ENCODE data around the gene ZNF524. TPM values are rescaled to one million over a fixed set of nuclear protein-coding genes. Genes with fewer than 3 reads are reported as not detected.
"Not testable (repeated sequence)": the region's sequence is repeated elsewhere in the genome, so short reads cannot be mapped to it uniquely, and the experiment has no call there.

Gene ZNF524
- total RNA-seq, 1 donor from 2014 or later: 2.9 TPM

DNA sequence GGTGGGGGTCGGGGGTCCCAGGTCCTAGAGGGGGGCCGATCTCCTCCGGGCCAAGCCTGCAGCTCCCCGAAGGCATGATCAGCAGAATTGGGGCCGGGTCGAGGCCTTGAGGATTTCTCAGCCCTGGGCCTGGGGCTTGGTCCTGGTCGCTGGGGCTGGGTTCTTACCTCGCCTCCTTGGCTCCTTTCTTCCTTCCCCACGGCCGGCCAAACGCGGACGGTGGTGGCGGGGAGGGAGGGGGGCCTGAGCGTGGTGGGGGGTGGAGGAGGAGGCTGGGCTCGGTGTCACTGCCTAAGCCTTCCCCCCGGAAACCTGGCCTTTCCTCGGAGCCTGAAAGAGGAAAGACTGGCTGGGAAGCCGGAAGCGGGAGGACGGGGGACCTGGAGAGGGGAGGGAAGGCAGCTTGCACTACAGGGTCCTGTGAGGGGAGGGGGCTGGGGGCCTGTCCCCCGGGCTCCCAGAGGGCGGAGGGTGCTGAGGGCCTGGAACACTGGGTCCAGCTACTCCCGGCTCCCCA is 19.4 kb upstream of the ZNF524 start, which contains the start of gene ZNF579:
Gene ZNF579, minus strand, starts transcription at position 221 of the 517 bp plus-strand sequence. CDS start 1,209 bp downstream, outside the sequence.
- no peak for FAIRE-seq
- peak; percentile 88 to 90 for DNase-seq (ENCODE audit: low spot score in 2 of 2)

DNA sequence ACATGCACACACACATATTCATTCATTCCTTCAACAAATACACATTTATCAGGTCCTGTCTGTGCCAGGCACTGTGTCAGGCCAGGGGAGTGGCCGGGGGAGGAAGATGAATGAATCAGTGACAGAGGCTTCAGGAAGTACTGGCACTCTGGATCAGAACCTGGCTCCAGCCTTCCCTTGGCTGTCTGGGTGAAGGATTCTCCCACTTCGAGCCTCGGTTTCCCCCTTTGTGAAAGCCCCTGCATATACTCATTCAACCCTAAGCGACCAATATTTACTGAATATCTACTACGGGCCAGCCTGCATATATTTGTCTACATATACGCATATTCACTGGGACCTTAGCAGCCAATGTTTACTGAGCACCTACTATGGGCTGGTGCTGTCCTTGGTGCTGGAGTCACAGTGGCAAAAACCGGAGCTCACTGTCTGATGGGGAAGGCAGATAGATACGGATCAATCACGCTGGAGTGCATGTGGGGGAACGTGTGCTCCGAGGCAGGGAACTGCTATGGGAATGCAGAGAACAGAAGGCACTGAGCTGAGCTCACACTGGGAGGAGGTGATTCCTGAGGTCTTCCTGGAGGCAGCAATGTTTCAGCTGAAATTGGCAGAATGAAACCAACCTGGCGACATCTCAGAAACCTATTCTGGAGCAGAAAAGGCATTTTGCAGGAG is 18.8 kb upstream of the ZNF524 start:
- peak in 1 of 2 donors; percentile 41 for DNase-seq (ENCODE audit: low spot score in 2 of 2)
- FAIRE-seq: no peak

DNA sequence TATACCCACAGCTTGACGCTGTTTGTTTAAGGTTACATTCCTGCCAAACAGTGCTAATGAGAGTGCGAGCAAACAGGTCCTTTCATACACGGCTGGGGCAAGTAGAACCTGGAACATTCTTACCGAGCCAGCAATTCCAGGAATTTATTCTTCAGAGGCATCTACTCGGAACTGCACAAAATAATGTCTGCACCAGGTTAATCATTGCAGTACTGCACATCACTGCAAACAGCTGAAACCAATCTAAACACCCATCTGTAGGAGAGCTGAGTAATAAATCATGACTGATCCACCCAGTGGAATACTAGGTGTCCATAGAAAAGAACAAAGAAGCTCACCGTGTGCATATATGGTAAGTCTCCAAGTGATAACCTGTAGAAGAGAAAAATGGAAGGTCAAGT is 18.3 kb upstream of the ZNF524 start:
- FAIRE-seq: no peak
- no peak for DNase-seq (ENCODE audit: low spot score in 2 of 2)

DNA sequence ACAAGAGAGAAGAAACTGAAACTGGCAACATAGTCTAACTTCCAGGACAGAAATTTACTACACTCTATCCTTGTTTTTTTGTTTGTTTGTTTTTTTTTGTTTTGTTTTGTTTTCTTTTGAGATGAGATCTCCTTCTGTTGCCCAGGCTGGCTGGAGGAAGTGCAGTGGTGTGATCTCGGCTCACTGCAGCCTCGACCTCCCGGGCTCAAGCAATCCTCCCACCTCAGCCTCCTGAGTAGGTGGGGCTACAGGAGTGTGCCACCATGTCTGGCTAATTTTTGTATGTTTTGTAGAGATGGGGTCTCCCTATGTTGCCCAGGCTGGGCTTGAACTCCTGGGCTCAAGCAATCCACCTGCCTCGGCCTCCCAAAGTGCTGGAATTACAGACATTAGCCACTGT is 17.8 kb upstream of the ZNF524 start:
- not testable (repeated sequence) for FAIRE-seq; DNase-seq (ENCODE audit: low spot score in 2 of 2)

DNA sequence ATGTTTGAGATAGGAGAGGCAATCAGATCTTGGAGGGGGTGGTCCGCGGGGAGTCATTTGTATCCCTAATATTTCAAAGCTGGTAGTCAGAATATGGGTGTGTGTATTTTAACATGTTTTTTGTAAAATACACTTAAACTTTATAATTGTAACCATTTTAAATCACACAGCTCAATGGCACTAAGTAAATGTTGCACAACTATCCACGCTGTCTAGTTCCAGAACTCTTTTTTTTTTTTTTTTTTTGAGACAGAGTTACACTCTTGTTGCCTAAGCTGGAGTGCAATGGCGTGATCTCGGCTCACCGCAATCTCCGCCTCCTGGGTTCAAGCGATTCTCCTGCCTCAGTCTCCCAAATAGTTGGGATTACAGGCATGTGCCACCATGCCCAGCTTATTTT is 16.2 kb upstream of the ZNF524 start:
- DNase-seq (ENCODE audit: low spot score in 2 of 2): not testable (repeated sequence)

DNA sequence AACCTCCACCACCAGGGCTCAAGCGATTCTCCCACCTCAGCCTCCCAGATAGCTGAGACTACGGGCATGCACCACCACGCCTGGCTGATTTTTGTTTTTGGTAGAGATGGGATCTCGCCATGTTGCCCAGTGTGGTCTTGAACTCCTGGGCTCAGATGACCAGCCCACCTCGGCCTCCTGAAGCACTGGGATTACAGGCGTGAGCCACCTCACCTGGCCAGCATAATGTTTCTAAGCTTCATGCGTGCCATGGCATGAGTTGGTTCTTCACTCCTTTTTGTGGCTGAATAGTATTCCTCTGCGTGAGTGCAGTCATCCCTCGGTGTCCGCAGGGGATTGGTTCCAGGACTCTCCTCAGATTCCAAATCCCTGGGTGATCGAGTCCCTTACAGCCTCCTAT is 15.2 kb upstream of the ZNF524 start:
- DNase-seq (ENCODE audit: low spot score in 2 of 2) (no peak), FAIRE-seq (no peak)

More for the DNA sequence above, 16.2 kb upstream of the ZNF524 start:
- FAIRE-seq: not testable (repeated sequence)

DNA sequence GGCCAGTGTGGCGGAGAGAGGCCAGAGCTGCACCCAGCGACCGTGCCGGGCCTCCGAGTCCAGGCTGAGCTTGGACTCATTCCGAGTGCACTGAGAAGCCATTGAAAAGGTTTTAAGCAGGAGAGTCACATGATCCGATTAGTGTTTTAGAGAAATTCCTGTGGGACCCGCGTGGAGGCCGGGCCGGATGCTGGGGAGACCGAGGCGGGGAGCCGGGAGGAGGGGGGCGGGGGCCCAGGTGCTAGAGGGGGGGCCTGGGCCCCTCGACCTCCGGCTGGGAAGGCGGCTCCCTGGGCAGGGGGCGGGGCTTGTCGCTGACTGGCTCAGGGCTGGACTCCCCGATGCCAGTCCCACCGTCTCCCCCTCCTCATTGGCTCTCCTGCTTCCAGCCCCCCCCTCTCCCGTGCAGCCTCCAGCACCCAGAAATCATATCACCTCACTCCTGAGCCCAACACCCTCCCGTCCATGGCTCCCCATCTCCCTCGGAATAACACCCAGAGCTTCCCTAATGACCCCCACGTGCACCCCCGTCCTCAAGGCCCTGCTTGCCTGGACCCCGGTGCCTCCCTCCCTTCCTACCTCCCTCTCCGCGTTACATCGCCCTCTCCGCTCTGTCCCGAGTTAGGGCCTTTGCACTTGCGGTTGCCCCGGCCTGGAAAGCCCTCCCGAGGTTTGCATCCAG is 14.3 kb upstream of the ZNF524 start:
- FAIRE-seq: no peak
- DNase-seq (ENCODE audit: low spot score in 2 of 2): peak; percentile 62 to 78

DNA sequence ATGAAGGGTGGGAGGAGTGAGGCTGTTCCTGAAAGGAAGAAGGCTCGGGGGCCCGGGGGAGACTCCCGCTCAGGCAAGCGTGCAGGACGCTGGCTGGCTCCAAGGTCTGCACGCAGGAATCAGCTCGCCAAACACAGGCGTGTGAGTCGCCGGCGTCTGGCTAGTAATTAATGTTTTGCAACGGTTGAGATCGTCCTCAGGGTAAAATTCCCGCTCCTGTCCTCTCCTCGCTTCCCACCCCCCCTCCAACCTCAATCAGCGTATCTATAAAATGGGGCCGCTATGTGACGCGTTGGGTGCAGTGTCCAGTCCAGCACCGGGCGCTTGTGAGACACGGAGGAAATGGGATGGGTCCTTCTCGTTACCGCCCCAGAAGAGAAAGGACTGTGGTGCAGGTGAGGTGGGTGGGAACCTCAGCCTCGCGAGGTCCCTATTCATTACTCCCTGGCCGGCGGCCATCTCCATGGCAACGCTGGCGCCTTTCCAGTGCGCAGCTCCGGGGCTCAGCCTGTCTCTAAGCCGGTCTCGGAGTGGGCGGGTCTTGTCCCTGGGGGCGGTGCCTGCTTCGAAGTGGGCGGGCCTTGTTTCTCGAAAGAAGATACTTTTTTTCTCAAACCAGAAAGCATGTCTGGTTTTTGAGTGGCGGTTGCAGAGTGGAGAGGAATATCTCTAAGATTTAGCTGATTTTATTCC is 13.0 kb upstream of the ZNF524 start:
- FAIRE-seq (no peak), DNase-seq (ENCODE audit: low spot score in 2 of 2) (peak; percentile 86 to 96)

DNA sequence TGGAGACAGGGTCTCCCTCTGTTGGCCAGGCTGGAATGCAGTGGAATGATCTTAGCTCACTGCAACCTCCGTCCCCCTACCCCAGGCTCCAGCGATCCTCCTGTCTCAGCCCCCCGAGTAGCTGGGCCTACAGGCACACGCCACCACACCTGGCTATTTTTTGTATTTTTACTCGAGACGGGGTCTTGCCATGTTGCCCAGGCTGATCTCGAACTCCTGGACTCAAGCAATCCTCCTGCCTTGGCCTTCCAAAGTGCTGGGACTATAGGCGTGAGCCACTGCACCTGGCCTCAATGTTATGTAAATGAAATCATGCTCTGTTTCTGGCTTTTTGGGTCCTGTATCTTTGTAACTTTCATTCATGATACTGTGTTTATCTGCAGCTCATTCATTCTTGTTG is 11.3 kb upstream of the ZNF524 start:
- no peak for DNase-seq (ENCODE audit: low spot score in 2 of 2)
- FAIRE-seq: no peak

DNA sequence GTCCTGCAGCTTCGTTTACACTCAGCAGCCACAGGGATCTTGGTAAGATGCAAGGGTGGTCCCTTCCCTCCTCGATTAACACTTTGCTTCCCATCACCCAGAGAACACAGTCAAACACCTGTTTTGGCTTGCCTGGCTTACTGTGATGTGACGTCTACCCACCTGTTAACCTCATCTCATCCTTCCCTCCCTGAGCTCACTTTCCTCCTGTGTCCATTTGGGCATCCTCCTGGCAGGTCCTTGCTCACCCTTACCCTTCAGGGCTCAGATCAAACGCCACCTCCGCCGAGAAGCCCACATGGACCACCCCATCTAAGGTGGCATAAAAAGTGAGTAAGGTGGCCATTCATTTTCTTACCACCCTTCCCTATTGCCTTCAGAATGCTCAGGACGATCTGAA is 10.0 kb upstream of the ZNF524 start:
- DNase-seq (ENCODE audit: low spot score in 2 of 2) (no peak), FAIRE-seq (no peak)

DNA sequence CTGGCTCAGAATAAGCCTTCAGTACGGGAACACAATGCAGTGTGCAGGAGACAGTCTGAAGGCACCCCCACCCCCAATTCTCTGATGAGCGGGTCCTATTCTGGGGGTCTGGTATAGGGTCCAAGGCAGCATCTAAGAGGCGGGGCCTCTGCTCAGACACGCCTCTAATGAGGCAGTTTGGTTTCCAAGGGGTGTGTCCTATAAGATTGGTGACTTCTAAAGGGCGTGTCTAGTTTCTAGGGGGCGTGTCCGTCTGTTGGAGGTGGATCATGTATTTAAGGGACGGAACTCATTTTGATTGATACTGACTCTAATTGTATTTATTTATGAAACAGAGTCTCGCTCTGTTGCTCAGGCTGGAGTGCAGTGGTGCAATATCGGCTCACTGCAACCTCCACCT is 9.5 kb upstream of the ZNF524 start:
- no peak for DNase-seq (ENCODE audit: low spot score in 2 of 2)
- no peak for FAIRE-seq

DNA sequence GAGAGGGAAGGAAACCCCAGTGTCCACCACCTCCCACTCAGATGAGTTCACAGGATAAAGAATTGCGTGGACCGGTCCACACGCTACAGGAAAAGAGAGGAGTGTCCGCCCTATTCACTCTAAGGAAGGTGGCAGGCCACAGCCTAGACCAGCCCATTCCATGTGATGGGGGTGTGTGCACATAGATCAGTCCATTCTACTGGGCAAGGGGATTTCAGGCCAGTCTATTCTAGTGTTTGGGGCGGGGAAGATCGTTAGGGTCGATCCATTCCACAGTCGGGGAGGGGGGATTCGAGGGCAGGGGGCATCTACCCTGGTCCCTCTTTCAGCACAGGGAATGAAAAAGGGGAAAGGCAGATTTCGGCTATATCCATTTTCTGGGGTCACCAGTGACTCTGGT is 8.5 kb upstream of the ZNF524 start:
- no peak for FAIRE-seq
- no peak for DNase-seq (ENCODE audit: low spot score in 2 of 2)

DNA sequence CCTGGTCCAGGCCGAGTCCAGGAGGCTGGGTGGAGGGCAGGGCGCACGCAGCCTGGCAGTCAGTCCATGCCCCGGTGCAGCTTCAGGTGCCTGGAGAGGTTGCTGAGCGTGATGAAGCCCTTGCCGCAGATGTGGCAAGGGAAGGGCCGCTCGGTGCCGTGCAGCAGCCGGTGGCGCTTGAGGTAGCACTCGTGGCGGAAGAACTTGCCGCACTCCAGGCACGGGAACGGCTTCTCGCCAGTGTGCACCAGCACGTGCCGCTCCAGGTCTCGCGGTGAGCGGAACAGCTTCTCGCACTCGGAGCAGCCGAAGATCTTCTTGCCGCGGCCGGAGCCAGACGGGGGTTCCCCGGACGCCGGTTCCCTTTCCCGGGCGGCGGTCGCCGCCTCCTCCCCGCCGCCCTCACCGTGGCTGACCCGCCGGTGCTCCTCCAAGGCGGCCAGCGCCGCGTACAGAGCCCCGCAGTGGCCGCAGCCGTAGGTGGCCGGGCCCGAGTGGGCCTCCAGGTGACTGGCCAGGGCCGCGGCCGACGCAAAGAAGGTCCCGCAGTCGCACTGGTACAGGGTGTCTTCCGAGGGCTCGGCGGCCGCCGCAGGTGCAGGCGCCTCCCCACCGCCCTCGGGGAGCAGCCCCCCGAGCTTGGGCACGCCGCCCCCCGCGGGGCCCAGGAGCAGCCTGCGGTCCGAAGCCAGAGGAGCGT is 7.5 kb upstream of the ZNF524 start:
- FAIRE-seq (no peak), DNase-seq (ENCODE audit: low spot score in 2 of 2) (no peak)

DNA sequence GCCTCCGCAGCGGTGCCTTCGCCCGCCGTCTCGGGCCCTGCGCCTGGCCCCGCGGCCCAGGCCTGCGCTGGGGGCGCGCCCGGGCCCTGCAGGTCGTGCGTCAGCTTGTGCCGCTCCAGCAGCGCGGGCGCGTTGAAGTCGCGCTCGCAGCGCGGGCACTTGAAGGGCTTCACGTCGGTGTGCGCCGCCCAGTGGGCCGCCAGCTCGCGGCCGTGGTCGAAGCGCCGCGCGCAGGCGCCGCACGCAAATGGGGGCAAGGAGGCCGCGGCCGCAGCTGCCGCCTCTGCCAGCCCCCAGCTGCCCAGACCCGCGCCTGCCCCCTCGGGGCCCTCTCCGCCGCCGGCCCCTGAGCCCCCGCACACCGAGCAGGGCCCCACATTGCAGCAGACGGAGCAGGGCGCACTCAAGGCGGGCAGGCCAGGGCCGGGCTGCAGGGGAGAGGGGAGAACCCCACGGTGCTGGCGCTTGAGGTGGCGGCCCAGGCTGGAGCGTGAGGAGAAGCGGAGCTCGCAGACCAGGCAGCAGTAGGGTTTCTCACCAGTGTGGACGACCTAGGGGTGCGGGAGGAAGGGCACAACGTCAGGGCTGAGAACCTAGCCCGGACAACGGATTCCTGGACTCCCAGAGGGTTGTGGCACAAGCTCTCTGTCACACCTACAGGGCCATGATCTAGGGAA is 6.9 kb upstream of the ZNF524 start:
- DNase-seq (ENCODE audit: low spot score in 2 of 2) (no peak), FAIRE-seq (no peak)

DNA sequence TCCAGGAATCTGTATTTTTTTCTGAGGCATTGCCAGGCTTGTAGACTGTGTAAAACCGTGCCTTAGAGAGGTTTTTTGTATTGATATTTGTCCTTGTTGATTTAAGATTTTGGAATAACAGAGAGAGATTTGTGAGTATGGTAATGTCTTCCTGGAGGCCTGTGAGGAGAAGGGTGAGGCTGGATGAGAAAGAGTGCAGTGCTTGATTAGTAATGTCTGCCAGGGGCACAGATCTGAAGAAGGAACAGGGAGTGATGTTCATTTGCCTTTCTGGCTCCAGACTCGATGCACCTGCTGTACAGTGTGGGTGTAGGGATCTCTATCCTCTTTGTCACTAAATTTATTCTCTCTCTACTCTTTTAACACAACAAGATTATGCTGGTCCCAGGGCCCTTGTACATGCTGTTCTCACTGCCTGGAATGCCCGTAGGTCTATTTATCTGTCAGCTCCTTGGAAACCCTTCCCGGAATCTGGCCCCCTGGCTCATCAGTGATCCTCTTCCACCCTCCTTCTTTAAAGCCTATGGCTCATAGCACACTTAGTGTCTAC is 5.0 kb upstream of the ZNF524 start:
- FAIRE-seq (no peak), DNase-seq (ENCODE audit: low spot score in 2 of 2) (no peak)

DNA sequence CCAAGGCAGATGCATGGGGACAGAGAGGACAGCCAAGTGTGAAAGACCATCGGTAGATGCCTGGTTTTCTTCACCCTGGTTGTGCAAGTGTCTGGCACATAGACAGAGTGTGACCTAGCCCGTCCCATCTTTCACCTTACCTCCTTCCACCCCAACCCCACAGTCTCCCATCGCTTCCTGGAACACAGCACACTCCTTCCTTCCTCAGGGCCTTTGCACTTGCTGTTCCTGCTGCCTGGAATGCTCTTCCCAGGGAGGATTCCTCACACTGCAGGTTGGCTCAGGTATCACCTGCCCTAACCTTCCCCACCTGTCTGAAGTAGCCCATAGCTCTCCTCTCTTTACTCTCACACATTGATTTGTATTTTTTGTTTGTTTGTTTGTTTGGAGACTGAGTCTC is 3.8 kb upstream of the ZNF524 start:
- DNase-seq (ENCODE audit: low spot score in 2 of 2) (no peak), FAIRE-seq (no peak)

DNA sequence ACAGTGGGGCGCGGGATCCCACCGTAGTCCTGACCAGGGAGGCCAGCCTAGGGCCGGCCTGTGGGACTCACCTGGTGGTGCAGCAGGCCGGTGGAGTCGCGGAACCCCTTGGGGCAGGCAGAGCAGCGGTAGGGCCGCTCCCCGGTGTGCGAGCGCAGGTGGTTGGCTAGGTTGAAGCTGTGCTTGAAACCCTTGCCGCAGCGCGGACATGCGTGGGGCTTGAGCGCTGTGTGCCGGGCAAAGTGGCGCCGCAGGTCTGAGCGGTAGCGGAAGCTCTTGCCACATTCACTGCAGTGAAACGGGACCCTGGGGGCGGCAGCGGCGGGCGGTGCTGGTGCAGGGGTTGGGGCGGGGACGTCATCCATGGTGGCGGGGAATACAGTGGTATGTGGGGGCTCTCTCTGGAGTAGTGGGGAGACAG is 2.6 kb upstream of the ZNF524 start:
- no peak for DNase-seq (ENCODE audit: low spot score in 2 of 2)
- no peak for FAIRE-seq

DNA sequence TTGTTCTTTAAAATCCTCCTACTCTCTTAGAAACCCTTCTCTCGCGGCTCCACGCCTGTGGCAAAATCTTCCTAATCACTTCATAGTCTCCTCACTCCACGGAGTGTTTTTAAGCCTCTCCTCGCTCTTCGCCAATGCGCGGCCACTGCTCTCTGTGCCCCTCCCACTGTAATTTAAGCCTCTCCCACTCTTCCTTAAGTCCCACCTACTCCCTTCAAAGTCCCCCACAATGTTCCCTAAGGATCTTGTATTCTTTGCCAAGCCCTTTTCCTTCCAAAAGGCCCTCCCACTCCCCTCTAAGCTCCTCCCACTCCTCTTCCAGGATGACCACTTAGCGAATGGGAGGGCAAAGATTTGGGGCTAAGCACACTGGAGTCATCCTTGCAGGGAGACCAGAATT is 2.1 kb upstream of the ZNF524 start:
- FAIRE-seq: no peak
- DNase-seq (ENCODE audit: low spot score in 2 of 2): no peak

DNA sequence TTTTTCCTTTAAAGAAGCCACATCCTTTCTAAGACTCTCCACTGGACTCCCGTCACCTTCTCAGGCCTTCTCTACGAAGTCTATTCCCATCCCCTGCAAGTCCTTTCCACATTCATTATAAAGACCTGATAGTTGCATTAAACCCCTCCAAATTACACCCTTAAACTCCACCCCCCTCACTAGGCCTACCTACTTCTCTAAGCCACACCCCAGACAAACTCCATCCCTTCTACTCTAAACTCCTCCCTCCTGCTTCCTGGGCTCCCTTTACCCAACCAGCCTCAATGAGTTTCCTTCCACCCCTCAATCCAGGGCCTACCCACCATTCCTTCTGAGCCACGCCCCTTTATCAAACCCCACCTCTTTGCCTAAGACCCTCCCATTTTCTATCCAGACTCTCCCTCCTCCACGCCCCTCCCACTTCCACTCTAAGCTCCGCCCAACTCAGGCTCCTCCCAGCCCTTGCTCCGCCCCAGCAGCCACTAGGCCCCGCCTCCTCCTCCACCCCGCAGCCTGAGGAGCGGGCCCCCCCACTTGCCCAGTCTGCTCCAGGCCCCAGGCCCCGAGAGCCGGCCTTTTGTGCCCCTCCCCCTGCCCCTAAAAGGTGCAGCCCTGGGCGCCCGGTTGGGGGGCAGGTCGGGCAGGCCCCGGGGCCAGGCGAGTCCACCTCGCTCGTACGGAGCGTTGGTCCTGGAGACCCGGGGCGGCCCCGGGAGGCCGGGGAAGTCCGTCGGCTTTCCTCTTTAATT is 1.2 kb upstream of the ZNF524 start:
- no peak for FAIRE-seq
- DNase-seq (ENCODE audit: low spot score in 2 of 2): peak; percentile 85 to 90

Measured in frontal cortex (tissue), 4 donors.